GM23338 (cell line): ENCODE data around the gene APBA2. TPM values are rescaled to one million over a fixed set of nuclear protein-coding genes. Genes with fewer than 3 reads are reported as not detected.

Experiments used
- ATAC-seq: fragments of 200-7000 bp; cut with Tn5 transposase; 3 replicates; pipeline ENCODE4 v1.9.1; 2020
- DNase-seq: peaks from one replicate; pipeline ENCODE4 v3.0.0-alpha.2; 2015; ENCODE audit warnings: low spot score
- H2AFZ ChIP-seq: fragments of 200-600 bp; sonication (generic); 2 replicates; pipeline ENCODE4 v1.8.0; 2016; ENCODE audit warnings: antibody characterized with exemption, mild to moderate bottlenecking, moderate library complexity
- H3F3A ChIP-seq: fragments of 200-600 bp; sonication (generic); replicated peaks from 2 replicates; pipeline ENCODE4 v1.8.0; 2017; ENCODE audit warnings: antibody characterized with exemption, mixed run types, low read depth
- H3K27ac ChIP-seq: fragments of 200-600 bp; sonication (generic); 2 replicates; pipeline ENCODE4 v1.6.1; 2016; ENCODE audit warnings: low read depth
- H3K27me3 ChIP-seq: fragments of 200-600 bp; sonication (generic); 2 replicates; pipeline ENCODE4 v1.8.0; 2016; ENCODE audit warnings: mild to moderate bottlenecking, mixed run types, moderate library complexity; ENCODE audit not compliant: insufficient read depth
- H3K36me3 ChIP-seq: fragments of 200-600 bp; sonication (generic); 2 replicates; pipeline ENCODE4 v1.8.0; 2016; ENCODE audit warnings: mild to moderate bottlenecking; ENCODE audit not compliant: insufficient read depth
- H3K4me1 ChIP-seq: fragments of 200-600 bp; sonication (generic); 2 replicates; pipeline ENCODE4 v1.8.0; 2016; ENCODE audit warnings: mild to moderate bottlenecking, moderate library complexity; ENCODE audit not compliant: insufficient read depth
- H3K4me2 ChIP-seq: fragments of 200-600 bp; sonication (generic); 2 replicates; pipeline ENCODE4 v1.7.1; 2017; ENCODE audit warnings: mixed run types
- H3K4me3 ChIP-seq: fragments of 200-600 bp; sonication (generic); 2 replicates; pipeline ENCODE4 v1.6.1; 2016; ENCODE audit warnings: mixed run types
- H3K79me2 ChIP-seq: fragments of 200-600 bp; sonication (generic); replicated peaks from 2 replicates; pipeline ENCODE4 v1.8.0; 2017; ENCODE audit warnings: mild to moderate bottlenecking; ENCODE audit not compliant: insufficient read depth
- H3K9me2 ChIP-seq: fragments of 200-600 bp; sonication (generic); 2 replicates; pipeline ENCODE4 v1.8.0; 2017; ENCODE audit not compliant: insufficient read depth
- H4K20me1 ChIP-seq: fragments of 200-600 bp; sonication (generic); replicated peaks from 2 replicates; pipeline ENCODE4 v1.8.0; 2017; ENCODE audit warnings: mild to moderate bottlenecking; ENCODE audit not compliant: insufficient read depth
- H3K27ac Mint-ChIP-seq: 2 replicates; pipeline ENCODE4 v1.8.0; 2020; ENCODE audit warnings: inconsistent platforms, mild to moderate bottlenecking, moderate library complexity, mixed read lengths
- H3K27me3 Mint-ChIP-seq: 3 replicates; pipeline ENCODE4 v1.8.0; 2022; ENCODE audit warnings: low read depth, mild to moderate bottlenecking, moderate library complexity, mixed read lengths, inconsistent platforms; ENCODE audit not compliant: insufficient read depth, poor library complexity
- H3K36me3 Mint-ChIP-seq: 3 replicates; pipeline ENCODE4 v1.8.0; 2021; ENCODE audit warnings: low read depth, mild to moderate bottlenecking, inconsistent platforms, moderate library complexity, mixed read lengths
- H3K4me1 Mint-ChIP-seq: 3 replicates; pipeline ENCODE4 v1.8.0; 2020; ENCODE audit warnings: mild to moderate bottlenecking, inconsistent platforms, mixed read lengths
- H3K4me3 Mint-ChIP-seq: 3 replicates; pipeline ENCODE4 v1.8.0; 2021; ENCODE audit warnings: moderate library complexity, mild to moderate bottlenecking, inconsistent platforms, mixed read lengths
- H3K9me3 Mint-ChIP-seq: 3 replicates; pipeline ENCODE4 v1.8.0; 2020; ENCODE audit warnings: moderate library complexity, mild to moderate bottlenecking, inconsistent platforms, mixed read lengths
- ETS1 ChIP-seq: IDR thresholded peaks from 2 replicates; pipeline ENCODE4 v1.6.1; 2016; ENCODE audit warnings: antibody characterized with exemption
- EZH2 ChIP-seq: fragments of 200-600 bp; sonication (generic); IDR thresholded peaks from one replicate; pipeline ENCODE4 v1.8.0; 2017; ENCODE audit warnings: antibody characterized with exemption, mild to moderate bottlenecking, low read depth; ENCODE audit not compliant: unreplicated experiment
- NANOG ChIP-seq: IDR thresholded peaks from 2 replicates; pipeline ENCODE4 v1.6.1; 2016; ENCODE audit warnings: antibody characterized with exemption, borderline replicate concordance
- ZNF462 ChIP-seq: fragments of 250-450 bp; sonication (Bioruptor Pico); IDR thresholded peaks from 2 replicates; pipeline ENCODE4 v1.5.0; 2020; ENCODE audit warnings: mild to moderate bottlenecking, moderate library complexity
- polyA plus RNA-seq: library from polyadenylated mRNA; unstranded; fragments of >200 nt; fragmentation: Nextera tagmentation; extraction: Ambion mirVana; gene quantifications from 2 replicates; pipeline ENCODE4 v1.2.1, GENCODE V29; 2016
- total RNA-seq: library from RNA; depleted of rRNA; stranded (reverse); fragments of >200 nt; shearing (Covaris generic); gene quantifications from 2 replicates; pipeline ENCODE4 v1.2.3, GENCODE V29; 2014

Gene APBA2
- total and polyA plus RNA-seq, 2 experiments from 2014 or later, result 5.9 to 24.7 TPM

- DNase-seq, result no peak
- Histone ChIP-seq H3K4me2 (no peak overlapping the region), H3K27ac (no peak overlapping the region), H3F3A (no peaks in the 10 kb centered on the region), H3K79me2 (peaks cover 10% of the 10 kb centered on the region; the same call in 1 of the 2 replicates), H3K4me3 (no peak overlapping the region), H4K20me1 (no peaks in the 10 kb centered on the region), H2AFZ (no peak overlapping the region), H3K9me2 (no peaks in the 10 kb centered on the region), H3K4me1 (no peaks in the 10 kb centered on the region), H3K36me3 (no peaks in the 10 kb centered on the region), H3K27me3 (no peaks in the 10 kb centered on the region)
- Mint-ChIP-seq H3K27ac (no peak overlapping the region), H3K9me3 (peaks cover 12% of the 10 kb centered on the region), H3K4me1 (peaks cover 3% of the 10 kb centered on the region; the same call in 2 of the 3 replicates), H3K27me3 (peaks cover 7% of the 10 kb centered on the region), H3K4me3 (no peak overlapping the region), H3K36me3 (peaks cover 12% of the 10 kb centered on the region)
- TF ChIP-seq ZNF462 (CRISPR knock-in tag) (no peak), ETS1 (no peak), EZH2 (no peak), NANOG (no peak)
- ATAC-seq, result no peak
Observed at GRCh38 chr15:28901587-28901980, 15.8 kb downstream of the APBA2 start.
